Measurements from ENCODE around the gene FAF1. TPM values are rescaled to one million over a fixed set of nuclear protein-coding genes. Genes with fewer than 3 reads are reported as not detected.

The FAF1 gene
- polyA plus RNA-seq, 2 donors: 18.4 to 32.1 TPM

DNA sequence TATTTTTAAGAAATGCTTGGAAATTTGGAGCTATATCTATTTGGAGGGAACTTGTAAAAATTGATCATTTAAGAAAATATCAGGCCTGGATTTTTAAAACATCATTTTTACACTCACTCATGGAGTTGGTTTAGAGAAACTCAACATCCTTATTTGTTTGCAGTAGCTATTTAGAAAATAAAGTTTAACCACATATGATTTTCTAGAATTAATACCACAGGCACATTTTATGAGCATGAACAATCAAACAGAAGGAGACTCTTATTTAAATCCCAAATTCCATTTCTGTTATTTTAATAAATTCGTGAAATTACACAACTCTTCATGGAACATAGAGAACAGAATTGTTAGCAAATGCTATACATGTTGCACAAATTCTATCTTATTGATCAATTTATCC is 13.2 kb upstream of the FAF1 start:
- Histone ChIP-seq H3K27me3 (ENCODE audit: control insufficient read depth in 1 of 2, insufficient read depth in 2 of 2, low read length in 2 of 2) (no peaks in the 10 kb centered on the region), H3K27ac (ENCODE audit: low read depth in 2 of 2, low read length in 1 of 2) (no peak overlapping the region), H3K4me3 (ENCODE audit: low read depth in 1 of 2, low read length in 2 of 2) (no peak overlapping the region), H3K9me3 (ENCODE audit: control insufficient read depth in 2 of 2, insufficient read depth in 1 of 2, low read depth in 1 of 2, low read length in 1 of 2) (no peaks in the 10 kb centered on the region), H3K4me1 (ENCODE audit: control insufficient read depth in 2 of 2, insufficient read depth in 2 of 2, low read length in 1 of 2) (peaks cover 0 to 4% of the 10 kb centered on the region in 2 donors), H3K36me3 (ENCODE audit: control insufficient read depth in 2 of 2, insufficient read depth in 2 of 2, low read length in 1 of 2) (peaks cover 0 to 2% of the 10 kb centered on the region in 2 donors)
- WGBS, 2 donors: 84 to 96% methylated on average over 1 of the region's 1 CpG

DNA sequence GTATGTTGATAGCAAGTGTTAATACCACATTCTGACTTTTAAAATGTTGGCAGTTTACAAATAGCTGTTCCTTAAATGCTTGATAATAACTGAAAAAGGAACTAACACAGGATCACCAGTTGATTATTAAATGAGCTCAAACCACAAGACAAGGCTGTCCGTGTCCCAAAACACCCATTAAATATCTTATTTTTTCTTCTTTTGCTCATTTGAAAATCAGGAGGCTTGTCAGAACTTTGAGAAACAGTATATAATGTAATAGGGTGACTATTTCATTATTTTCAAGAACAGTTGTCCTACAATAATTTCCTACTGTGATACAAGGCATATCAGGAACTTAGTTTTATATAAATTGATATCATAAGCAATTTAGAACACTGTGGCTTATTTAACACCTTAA is 12.7 kb upstream of the FAF1 start:
- Histone ChIP-seq H3K36me3 (ENCODE audit: control insufficient read depth in 2 of 2, insufficient read depth in 2 of 2, low read length in 1 of 2) (peaks cover 0 to 2% of the 10 kb centered on the region in 2 donors), H3K27me3 (ENCODE audit: control insufficient read depth in 1 of 2, insufficient read depth in 2 of 2, low read length in 2 of 2) (no peaks in the 10 kb centered on the region), H3K27ac (ENCODE audit: low read depth in 2 of 2, low read length in 1 of 2) (no peak overlapping the region), H3K4me3 (ENCODE audit: low read depth in 1 of 2, low read length in 2 of 2) (peak overlapping the region in 1 of 2 donors; percentile 20), H3K4me1 (ENCODE audit: control insufficient read depth in 2 of 2, insufficient read depth in 2 of 2, low read length in 1 of 2) (peaks cover 0 to 4% of the 10 kb centered on the region in 2 donors), H3K9me3 (ENCODE audit: control insufficient read depth in 2 of 2, insufficient read depth in 1 of 2, low read depth in 1 of 2, low read length in 1 of 2) (no peaks in the 10 kb centered on the region)
- 38 to 49% methylated on average over 1 of the region's 1 CpG for WGBS, 2 donors

DNA sequence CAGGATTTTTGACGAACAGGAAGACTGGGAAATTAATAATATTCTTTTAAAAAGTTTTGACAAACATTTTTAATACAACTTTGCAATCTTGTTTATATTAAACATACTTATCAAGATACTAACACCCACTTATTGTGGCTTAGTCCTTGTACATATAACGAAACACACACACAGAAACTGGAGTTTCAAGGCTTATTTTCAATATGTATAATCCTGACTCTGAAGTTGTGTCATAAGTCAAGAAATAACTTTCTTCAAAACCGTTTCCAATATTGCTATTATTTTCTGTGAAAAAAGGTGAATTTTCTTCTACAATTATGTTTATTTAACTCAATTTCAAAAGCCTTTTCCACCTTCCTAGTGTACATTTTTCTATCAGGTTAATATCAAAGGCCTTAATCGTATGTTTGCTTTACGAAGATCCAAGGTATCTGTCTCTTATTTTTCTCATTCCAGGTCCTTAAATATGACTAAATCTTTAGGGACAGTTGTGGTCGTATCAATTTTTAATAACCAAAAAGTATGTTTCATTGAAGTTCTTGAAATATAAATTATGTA is 11.8 kb upstream of the FAF1 start:
- peak overlapping the region in 1 of 2 donors; percentile 31 for H3K4me3 ChIP-seq (ENCODE audit: low read depth in 1 of 2, low read length in 2 of 2)

GRCh38 chr1:50970931-50971582 is 11.0 kb upstream of the FAF1 start:
- peak overlapping the region; percentile 32 to 86 for H3K4me3 ChIP-seq (ENCODE audit: low read depth in 1 of 2, low read length in 2 of 2)
- H3K36me3 ChIP-seq (ENCODE audit: control insufficient read depth in 2 of 2, insufficient read depth in 2 of 2, low read length in 1 of 2): peaks cover 0 to 2% of the 10 kb centered on the region in 2 donors
- no peaks in the 10 kb centered on the region for H3K9me3 ChIP-seq (ENCODE audit: control insufficient read depth in 2 of 2, insufficient read depth in 1 of 2, low read depth in 1 of 2, low read length in 1 of 2)
- H3K4me1 ChIP-seq (ENCODE audit: control insufficient read depth in 2 of 2, insufficient read depth in 2 of 2, low read length in 1 of 2): no peaks in the 10 kb centered on the region
- no peaks in the 10 kb centered on the region for H3K27me3 ChIP-seq (ENCODE audit: control insufficient read depth in 1 of 2, insufficient read depth in 2 of 2, low read length in 2 of 2)
- peak overlapping the region in 1 of 2 donors; percentile 49 for H3K27ac ChIP-seq (ENCODE audit: low read depth in 2 of 2, low read length in 1 of 2)
- 17 to 18% methylated on average over 7 of the region's 7 CpGs for WGBS, 2 donors

More for the DNA sequence above, 11.8 kb upstream of the FAF1 start:
- Histone ChIP-seq H3K27me3 (ENCODE audit: control insufficient read depth in 1 of 2, insufficient read depth in 2 of 2, low read length in 2 of 2) (no peaks in the 10 kb centered on the region), H3K4me1 (ENCODE audit: control insufficient read depth in 2 of 2, insufficient read depth in 2 of 2, low read length in 1 of 2) (peaks cover 0 to 4% of the 10 kb centered on the region in 2 donors), H3K9me3 (ENCODE audit: control insufficient read depth in 2 of 2, insufficient read depth in 1 of 2, low read depth in 1 of 2, low read length in 1 of 2) (no peaks in the 10 kb centered on the region), H3K27ac (ENCODE audit: low read depth in 2 of 2, low read length in 1 of 2) (no peak overlapping the region), H3K36me3 (ENCODE audit: control insufficient read depth in 2 of 2, insufficient read depth in 2 of 2, low read length in 1 of 2) (peaks cover 0 to 2% of the 10 kb centered on the region in 2 donors)
- 38 to 46% methylated on average over 6 of the region's 6 CpGs for WGBS, 2 donors

- H3K27me3 ChIP-seq (ENCODE audit: control insufficient read depth in 1 of 2, insufficient read depth in 2 of 2, low read length in 2 of 2): no peaks in the 10 kb centered on the region
- H3K36me3 ChIP-seq (ENCODE audit: control insufficient read depth in 2 of 2, insufficient read depth in 2 of 2, low read length in 1 of 2): peaks cover 0 to 2% of the 10 kb centered on the region in 2 donors
- peak overlapping the region; percentile 70 to 86 for H3K4me3 ChIP-seq (ENCODE audit: low read depth in 1 of 2, low read length in 2 of 2)
- WGBS, 2 donors: 10 to 12% methylated on average over 6 of the region's 6 CpGs
- H3K4me1 ChIP-seq (ENCODE audit: control insufficient read depth in 2 of 2, insufficient read depth in 2 of 2, low read length in 1 of 2): no peaks in the 10 kb centered on the region
- peak overlapping the region; percentile 98 to 100 for H3K27ac ChIP-seq (ENCODE audit: low read depth in 2 of 2, low read length in 1 of 2)
- no peaks in the 10 kb centered on the region for H3K9me3 ChIP-seq (ENCODE audit: control insufficient read depth in 2 of 2, insufficient read depth in 1 of 2, low read depth in 1 of 2, low read length in 1 of 2)
Observed at GRCh38 chr1:50970509-50970887, 10.4 kb upstream of the FAF1 start.

DNA sequence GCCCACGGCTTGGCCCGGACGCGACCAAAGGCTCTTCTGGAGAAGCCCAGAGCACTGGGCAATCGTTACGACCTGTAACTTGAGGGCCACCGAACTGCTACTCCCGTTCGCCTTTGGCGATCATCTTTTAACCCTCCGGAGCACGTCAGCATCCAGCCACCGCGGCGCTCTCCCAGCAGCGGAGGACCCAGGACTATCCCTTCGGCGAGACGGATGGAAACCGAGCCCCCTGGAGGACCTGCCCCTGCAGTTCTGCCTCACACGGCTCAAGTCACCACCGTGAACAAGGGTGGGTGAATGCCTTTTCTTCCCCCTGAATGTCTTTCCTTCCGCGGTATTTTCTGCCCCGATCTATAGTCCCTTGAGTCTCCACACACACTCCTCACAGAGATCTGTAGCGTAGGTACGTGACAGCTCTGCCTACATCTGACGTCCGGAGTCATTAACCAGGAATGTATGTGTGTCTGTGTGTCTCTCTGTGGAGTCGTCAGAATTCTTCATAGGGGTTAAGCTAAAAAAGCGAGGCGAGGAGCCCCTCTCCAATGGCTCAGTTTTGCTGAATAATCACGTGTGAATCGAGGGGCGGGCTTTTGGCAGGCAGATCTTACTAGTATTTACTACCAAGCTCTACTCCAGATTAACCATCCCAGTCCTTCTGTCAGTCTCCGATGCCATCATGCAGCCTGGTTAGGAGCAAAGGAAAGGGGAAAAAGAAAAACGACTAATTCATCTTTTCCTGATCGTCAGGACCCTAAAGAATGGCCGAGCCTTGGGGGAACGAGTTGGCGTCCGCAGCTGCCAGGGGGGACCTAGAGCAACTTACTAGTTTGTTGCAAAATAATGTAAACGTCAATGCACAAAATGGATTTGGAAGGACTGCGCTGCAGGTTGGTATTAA is 9.8 kb upstream of the FAF1 start, which contains the start of gene CDKN2C:
Gene CDKN2C, plus strand, starts transcription at position 635 of the 898 bp plus-strand sequence. Its CDS starts 124 bp downstream, at position 759.
- peak within 1 kb of the TSS; percentile 70 to 86 for H3K4me3 ChIP-seq (ENCODE audit: low read depth in 1 of 2, low read length in 2 of 2)
- WGBS, 2 donors: 1% methylated on average over 44 of the region's 44 CpGs
- peak within 1 kb of the TSS; percentile 98 to 100 for H3K27ac ChIP-seq (ENCODE audit: low read depth in 2 of 2, low read length in 1 of 2)
- H3K9me3 ChIP-seq (ENCODE audit: control insufficient read depth in 2 of 2, insufficient read depth in 1 of 2, low read depth in 1 of 2, low read length in 1 of 2): no peaks in the 10 kb centered on the region
- no peaks in the 10 kb centered on the region for H3K4me1 ChIP-seq (ENCODE audit: control insufficient read depth in 2 of 2, insufficient read depth in 2 of 2, low read length in 1 of 2)
- H3K27me3 ChIP-seq (ENCODE audit: control insufficient read depth in 1 of 2, insufficient read depth in 2 of 2, low read length in 2 of 2): no peaks in the 10 kb centered on the region
- H3K36me3 ChIP-seq (ENCODE audit: control insufficient read depth in 2 of 2, insufficient read depth in 2 of 2, low read length in 1 of 2): peaks cover 0 to 2% of the 10 kb centered on the region in 2 donors

GRCh38 chr1:50968821-50969610 is 8.9 kb upstream of the FAF1 start:
- Histone ChIP-seq H3K4me3 (ENCODE audit: low read depth in 1 of 2, low read length in 2 of 2) (peak overlapping the region; percentile 70 to 86), H3K4me1 (ENCODE audit: control insufficient read depth in 2 of 2, insufficient read depth in 2 of 2, low read length in 1 of 2) (no peaks in the 10 kb centered on the region), H3K27me3 (ENCODE audit: control insufficient read depth in 1 of 2, insufficient read depth in 2 of 2, low read length in 2 of 2) (no peaks in the 10 kb centered on the region), H3K9me3 (ENCODE audit: control insufficient read depth in 2 of 2, insufficient read depth in 1 of 2, low read depth in 1 of 2, low read length in 1 of 2) (no peaks in the 10 kb centered on the region), H3K36me3 (ENCODE audit: control insufficient read depth in 2 of 2, insufficient read depth in 2 of 2, low read length in 1 of 2) (peaks cover 0 to under 1% of the 10 kb centered on the region in 2 donors), H3K27ac (ENCODE audit: low read depth in 2 of 2, low read length in 1 of 2) (peak overlapping the region; percentile 98 to 100)
- 0% methylated on average over 56 to 65 of the region's 65 CpGs for WGBS, 2 donors

GRCh38 chr1:50968158-50968820 is 8.2 kb upstream of the FAF1 start:
- WGBS, 2 donors: 0% methylated on average over 63 to 70 of the region's 70 CpGs
- Histone ChIP-seq H3K4me1 (ENCODE audit: control insufficient read depth in 2 of 2, insufficient read depth in 2 of 2, low read length in 1 of 2) (no peaks in the 10 kb centered on the region), H3K36me3 (ENCODE audit: control insufficient read depth in 2 of 2, insufficient read depth in 2 of 2, low read length in 1 of 2) (no peaks in the 10 kb centered on the region), H3K27me3 (ENCODE audit: control insufficient read depth in 1 of 2, insufficient read depth in 2 of 2, low read length in 2 of 2) (no peaks in the 10 kb centered on the region), H3K27ac (ENCODE audit: low read depth in 2 of 2, low read length in 1 of 2) (peak overlapping the region; percentile 98 to 100), H3K9me3 (ENCODE audit: control insufficient read depth in 2 of 2, insufficient read depth in 1 of 2, low read depth in 1 of 2, low read length in 1 of 2) (no peaks in the 10 kb centered on the region), H3K4me3 (ENCODE audit: low read depth in 1 of 2, low read length in 2 of 2) (peak overlapping the region; percentile 70 to 86)
